WTC11 (cell line): ENCODE data around the gene HERPUD2. TPM values are rescaled to one million over a fixed set of nuclear protein-coding genes. Genes with fewer than 3 reads are reported as not detected.

Experiments used
- ATAC-seq: fragments of 200-7000 bp; cut with Tn5 transposase; 2 replicates; pipeline ENCODE4 v1.10.0; 2021; ENCODE audit warnings: mild to moderate bottlenecking, moderate library complexity
- CTCF ChIA-PET: fragments of 300-600 bp; sonication (Branson Sonifier 250); formaldehyde crosslinking; loops from one replicate; lab custom pipeline; 2021; ENCODE audit warnings: antibody characterized with exemption; lab: Charles Lee
- POLR2A ChIA-PET: fragments of 350-600 bp; sonication (Branson Sonifier 250); formaldehyde crosslinking; loops from one replicate; lab custom pipeline; 2021; ENCODE audit warnings: antibody characterized with exemption; lab: Charles Lee
- DNase-seq: peaks from one replicate; pipeline ENCODE4 v3.0.0; 2021; ENCODE audit warnings: low spot score
- H3K27ac Mint-ChIP-seq: 2 replicates; pipeline ENCODE4 v1.8.0; 2021; ENCODE audit warnings: mixed read lengths
- H3K27me3 Mint-ChIP-seq: 2 replicates; pipeline ENCODE4 v1.8.0; 2021; ENCODE audit warnings: low read depth, mild to moderate bottlenecking, moderate library complexity, mixed read lengths
- H3K36me3 Mint-ChIP-seq: 2 replicates; pipeline ENCODE4 v1.8.0; 2021; ENCODE audit warnings: mixed read lengths
- H3K4me1 Mint-ChIP-seq: 2 replicates; pipeline ENCODE4 v1.8.0; 2022; ENCODE audit warnings: mixed read lengths
- H3K4me3 Mint-ChIP-seq: 2 replicates; pipeline ENCODE4 v1.8.0; 2021; ENCODE audit warnings: mild to moderate bottlenecking, moderate library complexity, mixed read lengths
- H3K9me3 Mint-ChIP-seq: 2 replicates; pipeline ENCODE4 v1.8.0; 2021; ENCODE audit warnings: mixed read lengths
- ATF1 ChIP-seq: sonication (generic); formaldehyde crosslinking; IDR thresholded peaks from 2 replicates; pipeline ENCODE4 v1.8.1; 2023; ENCODE audit warnings: mild to moderate bottlenecking, moderate library complexity, missing genetic modification reagents
- CBFB ChIP-seq: sonication (generic); formaldehyde crosslinking; IDR thresholded peaks from 2 replicates; pipeline ENCODE4 v1.8.1; 2022; ENCODE audit warnings: mild to moderate bottlenecking, low read depth, missing genetic modification reagents
- EMX1 ChIP-seq: fragments of 250-450 bp; sonication (Bioruptor Pico); IDR thresholded peaks from 2 replicates; pipeline ENCODE4 v1.8.0; 2021; ENCODE audit warnings: mild to moderate bottlenecking
- ESRRA ChIP-seq: sonication (generic); formaldehyde crosslinking; IDR thresholded peaks from 2 replicates; pipeline ENCODE4 v1.8.1; 2022; ENCODE audit warnings: mild to moderate bottlenecking, missing genetic modification reagents, borderline replicate concordance
- GABPB1 ChIP-seq: sonication (generic); formaldehyde crosslinking; IDR thresholded peaks from 2 replicates; pipeline ENCODE4 v1.8.1; 2023; ENCODE audit warnings: mild to moderate bottlenecking, missing genetic modification reagents
- IRF2 ChIP-seq: sonication (generic); formaldehyde crosslinking; IDR thresholded peaks from 2 replicates; pipeline ENCODE4 v1.8.0; 2022; ENCODE audit warnings: low read depth, missing genetic modification reagents, borderline replicate concordance
- MXD4 ChIP-seq: fragments of 250-450 bp; sonication (Bioruptor Pico); IDR thresholded peaks from 2 replicates; pipeline ENCODE4 v1.8.0; 2021; ENCODE audit warnings: mild to moderate bottlenecking, moderate library complexity, borderline replicate concordance
- MYBL2 ChIP-seq: sonication (generic); formaldehyde crosslinking; IDR thresholded peaks from 2 replicates; pipeline ENCODE4 v1.8.1; 2023; ENCODE audit warnings: mild to moderate bottlenecking, moderate library complexity, missing genetic modification reagents
- NR2C2 ChIP-seq: sonication (generic); formaldehyde crosslinking; IDR thresholded peaks from 2 replicates; pipeline ENCODE4 v1.8.0; 2022; ENCODE audit warnings: mild to moderate bottlenecking, missing genetic modification reagents
- OVOL2 ChIP-seq: fragments of 250-450 bp; sonication (Bioruptor Pico); IDR thresholded peaks from 2 replicates; pipeline ENCODE4 v1.9.0; 2021; ENCODE audit warnings: mild to moderate bottlenecking, borderline replicate concordance
- RORB ChIP-seq: fragments of 250-450 bp; sonication (Bioruptor Pico); IDR thresholded peaks from 2 replicates; pipeline ENCODE4 v1.9.0; 2021; ENCODE audit warnings: mild to moderate bottlenecking
- total RNA-seq: library from RNA; stranded (reverse); gene quantifications from 3 replicates; pipeline ENCODE4 v1.2.3, GENCODE V29; 2021
- TF ChIP-seq, protein P1 (sequence below): sonication (generic); formaldehyde crosslinking; IDR thresholded peaks from 2 replicates; pipeline ENCODE4 v1.8.1; 2023; ENCODE audit warnings: mild to moderate bottlenecking, missing genetic modification reagents
- TF ChIP-seq, protein P2 (sequence below): sonication (generic); formaldehyde crosslinking; IDR thresholded peaks from 2 replicates; pipeline ENCODE4 v1.8.1; 2023; ENCODE audit warnings: mild to moderate bottlenecking, missing genetic modification reagents, moderate library complexity
- TF ChIP-seq, protein P3 (sequence below): fragments of 250-450 bp; sonication (Bioruptor Pico); IDR thresholded peaks from 2 replicates; pipeline ENCODE4 v1.9.0; 2021; ENCODE audit warnings: mild to moderate bottlenecking, borderline replicate concordance
- TF ChIP-seq, protein P4 (sequence below): sonication (generic); formaldehyde crosslinking; IDR thresholded peaks from 2 replicates; pipeline ENCODE4 v1.8.0; 2022; ENCODE audit warnings: mild to moderate bottlenecking, missing genetic modification reagents
- TF ChIP-seq, protein P5 (sequence below): fragments of 250-450 bp; sonication (Bioruptor Pico); conservative IDR thresholded peaks from 2 replicates; pipeline ENCODE4 v1.9.0; 2021; ENCODE audit warnings: mild to moderate bottlenecking
- TF ChIP-seq, protein P6 (sequence below): sonication (generic); formaldehyde crosslinking; IDR thresholded peaks from 2 replicates; pipeline ENCODE4 v1.8.1; 2022; ENCODE audit warnings: mild to moderate bottlenecking, moderate library complexity, missing genetic modification reagents

HERPUD2 gene
- total RNA-seq, 1 experiment from 2014 or later = 16.2 TPM

DNA sequence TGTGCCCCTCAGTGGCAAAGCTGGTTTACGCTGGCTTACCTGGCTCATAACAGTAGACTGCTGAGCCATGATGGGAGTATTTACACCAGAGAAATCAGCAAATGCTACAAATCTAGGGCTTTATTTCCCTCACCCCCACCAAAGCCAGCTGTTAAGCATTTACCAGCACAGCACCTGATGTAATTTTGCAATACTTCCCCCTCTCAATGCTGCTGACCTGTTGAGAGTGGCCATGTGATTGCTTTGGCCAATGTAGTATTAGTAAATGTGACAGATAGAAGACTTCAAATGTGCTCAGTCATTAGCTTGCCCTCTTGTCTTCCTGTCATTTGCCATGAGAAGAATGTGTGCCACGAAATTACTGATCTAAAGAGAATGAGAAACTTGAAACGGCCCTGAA is 46.6 kb downstream of the HERPUD2 start:
- Mint-ChIP-seq H3K36me3 (peaks cover 12% of the 10 kb centered on the region), H3K27ac (peak overlapping the region; percentile 18), H3K9me3 (peaks cover 12% of the 10 kb centered on the region), H3K27me3 (no peaks in the 10 kb centered on the region), H3K4me3 (no peak overlapping the region), H3K4me1 (peaks cover 40% of the 10 kb centered on the region)
- POLR2A ChIA-PET = no interaction called here
- ATAC-seq = no peak
- CTCF ChIA-PET = no interaction called here
- no peak for DNase-seq
- TF ChIP-seq ATF1 (CRISPR knock-in tag) (no peak), GABPB1 (CRISPR knock-in tag) (peak; percentile 57)

DNA sequence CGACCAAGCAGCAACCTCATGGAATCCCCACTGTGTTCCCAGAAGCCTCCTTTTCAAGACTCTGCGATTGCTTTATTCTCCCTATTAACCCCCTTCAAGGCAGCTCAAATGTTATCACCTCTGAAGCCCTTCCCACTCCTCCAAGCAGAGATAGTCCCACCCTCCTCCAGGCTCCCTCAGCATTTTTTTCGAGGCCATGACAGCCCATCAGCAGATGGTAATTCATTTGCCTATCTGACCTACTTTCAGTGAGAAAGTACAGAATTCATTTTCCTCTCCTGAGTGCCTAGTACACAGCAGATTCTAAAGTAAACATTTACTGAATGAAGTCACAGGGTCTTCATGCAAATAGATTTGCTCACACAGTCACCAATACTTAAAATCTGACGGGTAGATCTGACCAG is 47.8 kb downstream of the HERPUD2 start:
- H3K4me3 Mint-ChIP-seq = peak overlapping the region; percentile 4
- DNase-seq (no peak), ATAC-seq (peak; percentile 99)
- H3K4me1 Mint-ChIP-seq = peaks cover 40% of the 10 kb centered on the region
- TF ChIP-seq GABPB1 (CRISPR knock-in tag) (0 out of 2 replicates have a peak, but pooled peaks have one; percentile 30), IRF2 (CRISPR knock-in tag) (no peak)
- ChIA-PET POLR2A (no interaction called here), CTCF (interaction anchor here (1.0 to 1.5 kb wide), 4 partner anchors 9 to 78 kb away, joined by 3 to 6 read pairs (median 4); no protein-coding TSS in a partner anchor)
- no peaks in the 10 kb centered on the region for H3K27me3 Mint-ChIP-seq
- H3K9me3 Mint-ChIP-seq = peaks cover 2% of the 10 kb centered on the region
- H3K27ac Mint-ChIP-seq = peak overlapping the region; percentile 51
- peaks cover 2% of the 10 kb centered on the region for H3K36me3 Mint-ChIP-seq

DNA sequence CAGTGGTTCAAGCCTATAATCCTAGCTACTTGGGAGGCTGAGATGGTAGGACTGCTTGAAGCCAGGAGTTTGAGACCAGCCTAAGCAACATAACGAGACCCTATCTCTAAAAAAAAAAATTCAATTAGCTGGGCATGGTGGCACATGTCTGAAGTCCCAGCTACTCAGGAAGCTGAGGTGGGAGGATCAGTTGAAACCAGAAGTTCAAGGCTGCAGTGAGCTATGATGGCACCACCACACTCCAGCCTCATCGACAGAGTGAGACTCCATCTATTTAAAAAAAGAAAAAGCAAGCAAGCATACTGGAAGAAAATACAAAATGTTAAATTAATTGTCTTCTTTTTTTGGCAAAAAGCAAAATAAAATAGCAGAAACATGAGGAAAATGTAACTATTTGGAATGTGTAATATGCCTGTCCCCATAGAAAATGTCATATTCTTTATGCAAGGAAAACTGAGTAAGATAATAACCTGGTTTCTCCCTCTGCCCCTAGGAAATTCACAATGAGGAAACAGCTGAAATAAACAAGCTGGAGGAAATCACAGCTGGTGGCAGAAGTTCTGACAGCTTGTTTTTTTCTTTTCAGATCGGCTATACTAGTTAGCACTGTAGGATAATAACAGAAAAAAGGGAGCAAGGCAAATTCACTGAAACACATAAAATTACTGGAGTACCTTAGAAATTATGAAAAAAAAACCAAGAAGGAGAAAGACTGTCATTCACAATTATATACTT is 48.5 kb downstream of the HERPUD2 start:
- Mint-ChIP-seq H3K27me3 (no peaks in the 10 kb centered on the region), H3K4me3 (0 out of 2 replicates have a peak overlapping the region, but pooled peaks have one; percentile 16), H3K9me3 (no peaks in the 10 kb centered on the region), H3K36me3 (no peaks in the 10 kb centered on the region; the same call in 1 of the 2 replicates), H3K4me1 (peaks cover 43% of the 10 kb centered on the region)
- ATAC-seq (no peak), DNase-seq (no peak)
- CTCF ChIA-PET = interaction anchor here (1.0 to 1.5 kb wide), 4 partner anchors 9 to 79 kb away, joined by 3 to 6 read pairs (median 4); no protein-coding TSS in a partner anchor
- no peak for TF ChIP-seq OVOL2 (CRISPR knock-in tag)
- no peak for TF ChIP-seq ESRRA (CRISPR knock-in tag)
- TF ChIP-seq NR2C2 (CRISPR knock-in tag) = no peak
- no peak for TF ChIP-seq RORB (CRISPR knock-in tag)
- no peak for TF ChIP-seq MXD4 (CRISPR knock-in tag)
- TF ChIP-seq, protein P1, sequence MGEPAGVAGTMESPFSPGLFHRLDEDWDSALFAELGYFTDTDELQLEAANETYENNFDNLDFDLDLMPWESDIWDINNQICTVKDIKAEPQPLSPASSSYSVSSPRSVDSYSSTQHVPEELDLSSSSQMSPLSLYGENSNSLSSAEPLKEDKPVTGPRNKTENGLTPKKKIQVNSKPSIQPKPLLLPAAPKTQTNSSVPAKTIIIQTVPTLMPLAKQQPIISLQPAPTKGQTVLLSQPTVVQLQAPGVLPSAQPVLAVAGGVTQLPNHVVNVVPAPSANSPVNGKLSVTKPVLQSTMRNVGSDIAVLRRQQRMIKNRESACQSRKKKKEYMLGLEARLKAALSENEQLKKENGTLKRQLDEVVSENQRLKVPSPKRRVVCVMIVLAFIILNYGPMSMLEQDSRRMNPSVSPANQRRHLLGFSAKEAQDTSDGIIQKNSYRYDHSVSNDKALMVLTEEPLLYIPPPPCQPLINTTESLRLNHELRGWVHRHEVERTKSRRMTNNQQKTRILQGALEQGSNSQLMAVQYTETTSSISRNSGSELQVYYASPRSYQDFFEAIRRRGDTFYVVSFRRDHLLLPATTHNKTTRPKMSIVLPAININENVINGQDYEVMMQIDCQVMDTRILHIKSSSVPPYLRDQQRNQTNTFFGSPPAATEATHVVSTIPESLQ (CRISPR knock-in tag) = no peak
- no peak for TF ChIP-seq EMX1 (CRISPR knock-in tag)
- TF ChIP-seq, protein P2, sequence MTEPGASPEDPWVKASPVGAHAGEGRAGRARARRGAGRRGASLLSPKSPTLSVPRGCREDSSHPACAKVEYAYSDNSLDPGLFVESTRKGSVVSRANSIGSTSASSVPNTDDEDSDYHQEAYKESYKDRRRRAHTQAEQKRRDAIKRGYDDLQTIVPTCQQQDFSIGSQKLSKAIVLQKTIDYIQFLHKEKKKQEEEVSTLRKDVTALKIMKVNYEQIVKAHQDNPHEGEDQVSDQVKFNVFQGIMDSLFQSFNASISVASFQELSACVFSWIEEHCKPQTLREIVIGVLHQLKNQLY (CRISPR knock-in tag) = no peak
- no peak for TF ChIP-seq MYBL2 (CRISPR knock-in tag)
- TF ChIP-seq, all 79 proteins: peak for 0
- POLR2A ChIA-PET = no interaction called here
- peak overlapping the region; percentile 24 for H3K27ac Mint-ChIP-seq

DNA sequence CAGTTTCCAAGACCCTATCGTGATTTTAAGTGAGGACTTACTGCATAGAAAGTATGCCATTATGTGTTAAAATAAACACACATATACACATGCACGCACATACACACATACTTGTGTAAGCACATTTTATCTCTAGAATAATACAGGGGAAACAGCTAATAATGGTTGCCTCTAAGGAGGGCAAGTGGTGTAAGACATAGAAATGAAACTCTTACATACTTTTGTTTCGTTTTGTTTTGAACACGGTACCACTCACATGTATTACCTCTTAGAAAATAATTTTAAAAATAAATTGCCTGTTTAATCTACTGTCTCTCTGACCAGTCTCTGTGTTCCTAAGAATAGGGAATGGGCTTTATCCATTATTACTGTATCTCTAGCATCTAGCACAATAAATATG is 49.2 kb downstream of the HERPUD2 start:
- POLR2A ChIA-PET = no interaction called here
- no peak for ATAC-seq
- no peak overlapping the region for H3K27ac Mint-ChIP-seq
- no peaks in the 10 kb centered on the region for H3K27me3 Mint-ChIP-seq
- no peak overlapping the region for H3K4me3 Mint-ChIP-seq
- H3K36me3 Mint-ChIP-seq = no peaks in the 10 kb centered on the region
- no peak for DNase-seq
- CTCF ChIA-PET = no interaction called here
- H3K9me3 Mint-ChIP-seq = no peaks in the 10 kb centered on the region
- peaks cover 46% of the 10 kb centered on the region for H3K4me1 Mint-ChIP-seq
- TF ChIP-seq RORB (CRISPR knock-in tag) (no peak), MXD4 (CRISPR knock-in tag) (no peak), CBFB (CRISPR knock-in tag) (no peak)
- TF ChIP-seq, protein P3, sequence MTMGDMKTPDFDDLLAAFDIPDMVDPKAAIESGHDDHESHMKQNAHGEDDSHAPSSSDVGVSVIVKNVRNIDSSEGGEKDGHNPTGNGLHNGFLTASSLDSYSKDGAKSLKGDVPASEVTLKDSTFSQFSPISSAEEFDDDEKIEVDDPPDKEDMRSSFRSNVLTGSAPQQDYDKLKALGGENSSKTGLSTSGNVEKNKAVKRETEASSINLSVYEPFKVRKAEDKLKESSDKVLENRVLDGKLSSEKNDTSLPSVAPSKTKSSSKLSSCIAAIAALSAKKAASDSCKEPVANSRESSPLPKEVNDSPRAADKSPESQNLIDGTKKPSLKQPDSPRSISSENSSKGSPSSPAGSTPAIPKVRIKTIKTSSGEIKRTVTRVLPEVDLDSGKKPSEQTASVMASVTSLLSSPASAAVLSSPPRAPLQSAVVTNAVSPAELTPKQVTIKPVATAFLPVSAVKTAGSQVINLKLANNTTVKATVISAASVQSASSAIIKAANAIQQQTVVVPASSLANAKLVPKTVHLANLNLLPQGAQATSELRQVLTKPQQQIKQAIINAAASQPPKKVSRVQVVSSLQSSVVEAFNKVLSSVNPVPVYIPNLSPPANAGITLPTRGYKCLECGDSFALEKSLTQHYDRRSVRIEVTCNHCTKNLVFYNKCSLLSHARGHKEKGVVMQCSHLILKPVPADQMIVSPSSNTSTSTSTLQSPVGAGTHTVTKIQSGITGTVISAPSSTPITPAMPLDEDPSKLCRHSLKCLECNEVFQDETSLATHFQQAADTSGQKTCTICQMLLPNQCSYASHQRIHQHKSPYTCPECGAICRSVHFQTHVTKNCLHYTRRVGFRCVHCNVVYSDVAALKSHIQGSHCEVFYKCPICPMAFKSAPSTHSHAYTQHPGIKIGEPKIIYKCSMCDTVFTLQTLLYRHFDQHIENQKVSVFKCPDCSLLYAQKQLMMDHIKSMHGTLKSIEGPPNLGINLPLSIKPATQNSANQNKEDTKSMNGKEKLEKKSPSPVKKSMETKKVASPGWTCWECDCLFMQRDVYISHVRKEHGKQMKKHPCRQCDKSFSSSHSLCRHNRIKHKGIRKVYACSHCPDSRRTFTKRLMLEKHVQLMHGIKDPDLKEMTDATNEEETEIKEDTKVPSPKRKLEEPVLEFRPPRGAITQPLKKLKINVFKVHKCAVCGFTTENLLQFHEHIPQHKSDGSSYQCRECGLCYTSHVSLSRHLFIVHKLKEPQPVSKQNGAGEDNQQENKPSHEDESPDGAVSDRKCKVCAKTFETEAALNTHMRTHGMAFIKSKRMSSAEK (CRISPR knock-in tag) = no peak
- TF ChIP-seq, protein P4, sequence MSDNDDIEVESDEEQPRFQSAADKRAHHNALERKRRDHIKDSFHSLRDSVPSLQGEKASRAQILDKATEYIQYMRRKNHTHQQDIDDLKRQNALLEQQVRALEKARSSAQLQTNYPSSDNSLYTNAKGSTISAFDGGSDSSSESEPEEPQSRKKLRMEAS (CRISPR knock-in tag) = no peak
- TF ChIP-seq, protein P5, sequence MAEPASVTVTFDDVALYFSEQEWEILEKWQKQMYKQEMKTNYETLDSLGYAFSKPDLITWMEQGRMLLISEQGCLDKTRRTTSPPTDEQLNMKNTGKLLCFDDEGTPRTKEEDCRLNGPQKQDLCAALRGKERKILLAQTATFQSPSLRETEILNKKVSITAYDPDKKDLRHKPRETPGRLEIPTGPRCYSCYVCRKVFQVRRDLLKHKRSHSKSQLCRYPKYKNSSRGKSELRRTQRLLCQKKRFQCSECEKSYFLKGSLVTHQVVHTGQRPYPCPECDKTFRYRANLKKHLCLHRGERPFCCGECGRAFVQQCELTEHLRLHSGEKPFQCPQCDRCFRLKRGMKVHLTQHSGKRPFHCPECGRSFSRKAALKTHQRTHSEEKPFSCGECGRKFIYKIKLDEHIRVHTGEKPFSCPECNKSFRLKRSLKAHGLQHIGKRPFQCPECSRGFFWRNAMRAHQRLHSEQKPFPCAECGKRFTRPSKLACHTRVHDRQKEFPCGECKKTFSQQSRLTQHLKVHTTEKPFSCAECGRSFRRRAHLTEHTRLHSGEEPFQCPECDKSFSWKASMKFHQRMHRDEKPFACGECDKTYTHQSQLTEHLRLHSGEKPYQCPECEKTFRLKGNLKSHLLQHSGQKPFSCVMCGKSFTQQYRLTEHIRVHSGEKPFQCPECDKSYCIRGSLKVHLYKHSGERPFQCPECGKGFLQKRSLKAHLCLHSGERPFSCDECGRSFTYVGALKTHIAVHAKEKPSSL = no peak
- TF ChIP-seq, protein P6, sequence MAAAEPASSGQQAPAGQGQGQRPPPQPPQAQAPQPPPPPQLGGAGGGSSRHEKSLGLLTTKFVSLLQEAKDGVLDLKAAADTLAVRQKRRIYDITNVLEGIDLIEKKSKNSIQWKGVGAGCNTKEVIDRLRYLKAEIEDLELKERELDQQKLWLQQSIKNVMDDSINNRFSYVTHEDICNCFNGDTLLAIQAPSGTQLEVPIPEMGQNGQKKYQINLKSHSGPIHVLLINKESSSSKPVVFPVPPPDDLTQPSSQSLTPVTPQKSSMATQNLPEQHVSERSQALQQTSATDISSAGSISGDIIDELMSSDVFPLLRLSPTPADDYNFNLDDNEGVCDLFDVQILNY (CRISPR knock-in tag) = no peak
